ENCODE measurements around the gene MAP3K3. TPM values are rescaled to one million over a fixed set of nuclear protein-coding genes. Genes with fewer than 3 reads are reported as not detected.

The MAP3K3 gene
- total and polyA plus RNA-seq, 2 donors (not counting 3 experiments of a cell fraction or from before 2014, with no cell fraction given): 56.6 to 81.0 TPM

DNA sequence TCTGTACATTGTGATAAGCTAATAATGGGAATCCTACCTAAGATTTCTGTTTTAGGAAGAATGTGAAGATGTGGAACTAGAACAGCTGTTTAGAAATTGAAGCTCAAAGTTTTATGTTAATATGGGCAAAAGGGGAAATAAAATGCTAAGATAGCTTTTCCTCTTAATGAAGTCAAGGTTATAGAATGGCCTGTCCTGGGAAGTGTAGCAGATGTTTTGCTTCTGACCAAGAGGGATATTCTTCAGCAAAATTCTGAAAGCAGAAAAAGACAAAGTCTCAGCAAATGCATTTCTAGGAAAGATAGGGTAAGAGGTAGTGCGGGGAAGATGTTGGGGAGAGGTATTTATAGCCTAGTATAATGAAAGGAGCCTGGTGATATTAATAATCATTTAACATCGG lies 13.1 kb downstream of the MAP3K3 start:
- Histone ChIP-seq H2AFZ (ENCODE audit: low read depth, low read length) (no peak overlapping the region), H3K9me1 (replicated peaks; ENCODE audit: control insufficient read depth, extremely low read depth, insufficient read depth, low read length) (no peaks in the 10 kb centered on the region), H3K4me2 (ENCODE audit: insufficient read depth, low read length) (no peak overlapping the region), H3K27me3 (ENCODE audit: control insufficient read depth in 2 of 2, insufficient read depth in 2 of 2, low read length in 2 of 2) (no peaks in the 10 kb centered on the region), H3K27ac (ENCODE audit: insufficient read depth, low read depth, low read length) (no peak overlapping the region), H3K9ac (replicated peaks; ENCODE audit: extremely low read depth, insufficient read depth, low read length) (no peak overlapping the region), H3K4me1 (ENCODE audit: control insufficient read depth, extremely low read depth, insufficient read depth, low read length) (peaks cover 31% of the 10 kb centered on the region), H4K20me1 (replicated peaks; ENCODE audit: control insufficient read depth, extremely low read depth, insufficient read depth, low read length) (no peaks in the 10 kb centered on the region), H3K4me3 (replicated peaks in 1 of 3; ENCODE audit: insufficient read depth in 1 of 3, low read depth in 1 of 3, low read length in 3 of 3) (no peak overlapping the region), H3K9me3 (replicated peaks; ENCODE audit: control insufficient read depth, insufficient read depth, low read length) (no peaks in the 10 kb centered on the region), H3K79me2 (ENCODE audit: control insufficient read depth, insufficient read depth, low read length) (peaks cover 41% of the 10 kb centered on the region), H3K36me3 (ENCODE audit: control insufficient read depth in 2 of 2, extremely low read depth in 1 of 2, insufficient read depth in 2 of 2, low read length in 2 of 2) (peaks cover 13 to 24% of the 10 kb centered on the region in 2 experiments)
- ChIA-PET POLR2A (no interaction called here), CTCF (interaction anchor here (0.9 to 3.1 kb wide), 4 partner anchors 30 to 210 kb away, joined by 4 to 13 read pairs (median 6); no protein-coding TSS in a partner anchor)
- DNase-seq (ENCODE audit: low read depth, low spot score): no peak
- BruUV-seq (replicated peaks): no TSS peak
- dilution Hi-C loops (cut with MboI; ENCODE audit: extremely low pct_ligation_motif_present, low sequenced_read_pairs): no loop called here
- TF ChIP-seq GATA2 (IDR thresholded peaks at IDR 0.05; ENCODE audit: insufficient read depth, insufficient read length, low read depth, low read length): no peak
- TF ChIP-seq EZH2 (IDR thresholded peaks at IDR 0.05; ENCODE audit: borderline replicate concordance, low read depth, low read length, severe bottlenecking): no peak
- TF ChIP-seq FOS (IDR thresholded peaks at IDR 0.05; ENCODE audit: borderline replicate concordance, insufficient read depth, low read length): no peak
- TF ChIP-seq, protein P1, sequence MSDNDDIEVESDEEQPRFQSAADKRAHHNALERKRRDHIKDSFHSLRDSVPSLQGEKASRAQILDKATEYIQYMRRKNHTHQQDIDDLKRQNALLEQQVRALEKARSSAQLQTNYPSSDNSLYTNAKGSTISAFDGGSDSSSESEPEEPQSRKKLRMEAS (IDR thresholded peaks at IDR 0.05; ENCODE audit: insufficient read depth, insufficient read length): no peak
- TF ChIP-seq POLR2AphosphoS5 (IDR thresholded peaks at IDR 0.05; ENCODE audit: insufficient read depth, low read depth, low read length): no peak
- TF ChIP-seq POLR2A (IDR thresholded peaks at IDR 0.05; ENCODE audit: low read depth, low read length): no peak
- TF ChIP-seq JUN (IDR thresholded peaks at IDR 0.05; ENCODE audit: borderline replicate concordance, insufficient read depth, insufficient read length, low read depth): no peak
- TF ChIP-seq, protein P2, sequence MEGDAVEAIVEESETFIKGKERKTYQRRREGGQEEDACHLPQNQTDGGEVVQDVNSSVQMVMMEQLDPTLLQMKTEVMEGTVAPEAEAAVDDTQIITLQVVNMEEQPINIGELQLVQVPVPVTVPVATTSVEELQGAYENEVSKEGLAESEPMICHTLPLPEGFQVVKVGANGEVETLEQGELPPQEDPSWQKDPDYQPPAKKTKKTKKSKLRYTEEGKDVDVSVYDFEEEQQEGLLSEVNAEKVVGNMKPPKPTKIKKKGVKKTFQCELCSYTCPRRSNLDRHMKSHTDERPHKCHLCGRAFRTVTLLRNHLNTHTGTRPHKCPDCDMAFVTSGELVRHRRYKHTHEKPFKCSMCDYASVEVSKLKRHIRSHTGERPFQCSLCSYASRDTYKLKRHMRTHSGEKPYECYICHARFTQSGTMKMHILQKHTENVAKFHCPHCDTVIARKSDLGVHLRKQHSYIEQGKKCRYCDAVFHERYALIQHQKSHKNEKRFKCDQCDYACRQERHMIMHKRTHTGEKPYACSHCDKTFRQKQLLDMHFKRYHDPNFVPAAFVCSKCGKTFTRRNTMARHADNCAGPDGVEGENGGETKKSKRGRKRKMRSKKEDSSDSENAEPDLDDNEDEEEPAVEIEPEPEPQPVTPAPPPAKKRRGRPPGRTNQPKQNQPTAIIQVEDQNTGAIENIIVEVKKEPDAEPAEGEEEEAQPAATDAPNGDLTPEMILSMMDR (IDR thresholded peaks at IDR 0.05; ENCODE audit: extremely low read depth in 1 of 2, insufficient read depth in 1 of 2, low read depth in 1 of 2, low read length in 2 of 2): no peak
- intact Hi-C loops (cut with micrococcal nuclease): no loop called here
- no peak for FAIRE-seq
